ENCODE results near the gene LRFN5. TPM values are rescaled to one million over a fixed set of nuclear protein-coding genes. Genes with fewer than 3 reads are reported as not detected.

Gene LRFN5
- total and polyA plus RNA-seq, 9 of the 15 experiments (the other 6 are each of a cell fraction or from before 2014, with no cell fraction given), result 0.01 to 0.27 (median 0.09) TPM; not detected in 1

DNA sequence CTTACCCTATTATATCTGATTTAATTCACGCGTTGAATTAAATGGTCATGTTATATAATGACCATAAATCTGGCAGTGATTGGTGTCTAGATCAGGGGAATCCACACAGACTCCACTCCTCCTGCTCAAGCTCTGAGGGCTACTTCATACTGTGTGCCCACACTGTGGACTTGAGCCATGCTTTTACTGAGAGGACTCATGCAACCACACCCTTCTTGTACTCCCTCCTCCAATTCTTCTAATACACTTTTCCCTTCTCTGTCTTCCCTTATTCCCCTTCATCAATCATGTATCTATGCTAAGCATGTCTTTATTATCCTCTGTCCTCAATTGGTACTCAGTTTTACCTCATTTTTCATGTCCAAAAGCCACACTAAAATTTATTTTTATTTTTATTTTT is 37.7 kb upstream of the LRFN5 start:
- no peak overlapping the region for H3K4me3 ChIP-seq
- no peaks in the 10 kb centered on the region for H3K9me1 ChIP-seq (ENCODE audit: control insufficient read depth, insufficient read depth, low read length)
- intact Hi-C loops (cut with micrococcal nuclease) (no loop called here), in situ Hi-C loops (cut with MboI) (no loop called here)
- WGBS (ENCODE audit: insufficient coverage, low coverage, missing lambda C conversion rate), result 0% methylated on average over 2 of the region's 2 CpGs
- ATAC-seq (no peak), FAIRE-seq (no peak), DNase-seq (ENCODE audit: extremely low read depth in 1 of 4, low spot score in 3 of 4) (no peak)
- ChIA-PET CTCF (ENCODE audit: low intra/inter-chr PET ratio) (no interaction called here), POLR2A (no interaction called here)
- H3K27me3 ChIP-seq (ENCODE audit: control insufficient read depth in 2 of 2, insufficient read depth in 2 of 2, low read length in 2 of 2), result no peaks in the 10 kb centered on the region
- no peak overlapping the region for H3K27ac ChIP-seq (ENCODE audit: extremely low read depth, low read depth, low read length)
- no peak overlapping the region for H3K4me2 ChIP-seq (ENCODE audit: insufficient read depth, low read length)
- no peaks in the 10 kb centered on the region for H3K4me1 ChIP-seq (replicated peaks in 1 of 2; ENCODE audit: control insufficient read depth in 2 of 2, insufficient read depth in 2 of 2, low read length in 2 of 2)
- H4K20me1 ChIP-seq (replicated peaks; ENCODE audit: control insufficient read depth, insufficient read depth, low read length), result no peaks in the 10 kb centered on the region
- H3K36me3 ChIP-seq (ENCODE audit: control insufficient read depth, insufficient read depth, low read length), result no peaks in the 10 kb centered on the region
- no peak overlapping the region for H2AFZ ChIP-seq (ENCODE audit: low read depth, low read length)
- H3K79me2 ChIP-seq (ENCODE audit: control insufficient read depth, insufficient read depth, low read length), result no peaks in the 10 kb centered on the region
- no TSS peak for BruUV-seq (replicated peaks)
- no peaks in the 10 kb centered on the region for H3K9me3 ChIP-seq (replicated peaks; ENCODE audit: control insufficient read depth, insufficient read depth, low read depth, low read length)
- TF ChIP-seq MTF1 (CRISPR knock-in tag; IDR thresholded peaks at IDR 0.05; ENCODE audit: borderline replicate concordance) (no peak), TGIF2 (CRISPR knock-in tag; IDR thresholded peaks at IDR 0.05) (no peak), NCOA6 (IDR thresholded peaks at IDR 0.05) (no peak)
- TF ChIP-seq, protein P1, sequence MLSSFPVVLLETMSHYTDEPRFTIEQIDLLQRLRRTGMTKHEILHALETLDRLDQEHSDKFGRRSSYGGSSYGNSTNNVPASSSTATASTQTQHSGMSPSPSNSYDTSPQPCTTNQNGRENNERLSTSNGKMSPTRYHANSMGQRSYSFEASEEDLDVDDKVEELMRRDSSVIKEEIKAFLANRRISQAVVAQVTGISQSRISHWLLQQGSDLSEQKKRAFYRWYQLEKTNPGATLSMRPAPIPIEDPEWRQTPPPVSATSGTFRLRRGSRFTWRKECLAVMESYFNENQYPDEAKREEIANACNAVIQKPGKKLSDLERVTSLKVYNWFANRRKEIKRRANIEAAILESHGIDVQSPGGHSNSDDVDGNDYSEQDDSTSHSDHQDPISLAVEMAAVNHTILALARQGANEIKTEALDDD (IDR thresholded peaks at IDR 0.05), result no peak
- TF ChIP-seq, protein P2, sequence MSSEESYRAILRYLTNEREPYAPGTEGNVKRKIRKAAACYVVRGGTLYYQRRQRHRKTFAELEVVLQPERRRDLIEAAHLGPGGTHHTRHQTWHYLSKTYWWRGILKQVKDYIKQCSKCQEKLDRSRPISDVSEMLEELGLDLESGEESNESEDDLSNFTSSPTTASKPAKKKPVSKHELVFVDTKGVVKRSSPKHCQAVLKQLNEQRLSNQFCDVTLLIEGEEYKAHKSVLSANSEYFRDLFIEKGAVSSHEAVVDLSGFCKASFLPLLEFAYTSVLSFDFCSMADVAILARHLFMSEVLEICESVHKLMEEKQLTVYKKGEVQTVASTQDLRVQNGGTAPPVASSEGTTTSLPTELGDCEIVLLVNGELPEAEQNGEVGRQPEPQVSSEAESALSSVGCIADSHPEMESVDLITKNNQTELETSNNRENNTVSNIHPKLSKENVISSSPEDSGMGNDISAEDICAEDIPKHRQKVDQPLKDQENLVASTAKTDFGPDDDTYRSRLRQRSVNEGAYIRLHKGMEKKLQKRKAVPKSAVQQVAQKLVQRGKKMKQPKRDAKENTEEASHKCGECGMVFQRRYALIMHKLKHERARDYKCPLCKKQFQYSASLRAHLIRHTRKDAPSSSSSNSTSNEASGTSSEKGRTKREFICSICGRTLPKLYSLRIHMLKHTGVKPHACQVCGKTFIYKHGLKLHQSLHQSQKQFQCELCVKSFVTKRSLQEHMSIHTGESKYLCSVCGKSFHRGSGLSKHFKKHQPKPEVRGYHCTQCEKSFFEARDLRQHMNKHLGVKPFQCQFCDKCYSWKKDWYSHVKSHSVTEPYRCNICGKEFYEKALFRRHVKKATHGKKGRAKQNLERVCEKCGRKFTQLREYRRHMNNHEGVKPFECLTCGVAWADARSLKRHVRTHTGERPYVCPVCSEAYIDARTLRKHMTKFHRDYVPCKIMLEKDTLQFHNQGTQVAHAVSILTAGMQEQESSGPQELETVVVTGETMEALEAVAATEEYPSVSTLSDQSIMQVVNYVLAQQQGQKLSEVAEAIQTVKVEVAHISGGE (CRISPR knock-in tag; IDR thresholded peaks at IDR 0.05), result no peak
- no peak overlapping the region for H3K9ac ChIP-seq (ENCODE audit: insufficient read depth in 1 of 2, low read depth in 2 of 2, low read length in 2 of 2)

Data from K562 (cell line).